Stimulated activated CD8-positive, alpha-beta memory T cell treated with anti-CD3 and anti-CD28 coated beads, Interleukin-12 subunit alpha, Interleukin-12 subunit beta, amount 100 ng/mL, for 24 hours (primary cell): ENCODE data around the gene SIK1.
"Not testable (repeated sequence)": the region's sequence is repeated elsewhere in the genome, so short reads cannot be mapped to it uniquely, and the experiment has no call there.

Experiments used
- DNase-seq: peaks from one replicate; pipeline ENCODE4 v3.0.0-alpha.2; 2020; ENCODE audit errors: extremely low read depth

Gene SIK1

GRCh38 chr21:43396788-43397438, 30.0 kb downstream of the SIK1 start:
- not testable (repeated sequence) for DNase-seq

GRCh38 chr21:43383351-43383750, 43.6 kb downstream of the SIK1 start:
- DNase-seq, result not testable (repeated sequence)

GRCh38 chr21:43382902-43383301, 44.0 kb downstream of the SIK1 start:
- DNase-seq, result not testable (repeated sequence)

GRCh38 chr21:43380852-43381533, 45.9 kb downstream of the SIK1 start:
- DNase-seq, result not testable (repeated sequence)

DNA sequence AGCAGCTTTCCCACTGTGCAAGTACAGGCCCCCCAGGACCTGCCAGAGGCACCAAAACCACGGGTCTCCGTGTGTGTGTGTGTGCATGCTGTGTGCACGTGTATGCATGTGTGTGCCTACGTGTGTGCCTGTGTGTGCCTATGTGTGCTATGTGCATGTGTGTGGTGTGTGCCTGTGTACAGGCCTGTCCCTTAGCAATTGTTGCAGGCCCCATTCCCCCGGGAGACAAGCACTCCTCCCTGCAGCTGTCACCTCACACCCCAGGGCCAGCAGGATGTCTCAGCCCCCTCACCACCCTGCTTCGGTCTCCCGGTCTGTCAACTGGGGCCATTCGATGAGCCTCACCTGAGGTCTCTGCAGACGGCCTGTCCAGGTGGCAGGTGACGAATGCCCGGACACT, 46.6 kb downstream of the SIK1 start:
- DNase-seq, result not testable (repeated sequence)

- DNase-seq, result not testable (repeated sequence)
Measured at GRCh38 chr21:43379626-43380122, 47.3 kb downstream of the SIK1 start.

DNA sequence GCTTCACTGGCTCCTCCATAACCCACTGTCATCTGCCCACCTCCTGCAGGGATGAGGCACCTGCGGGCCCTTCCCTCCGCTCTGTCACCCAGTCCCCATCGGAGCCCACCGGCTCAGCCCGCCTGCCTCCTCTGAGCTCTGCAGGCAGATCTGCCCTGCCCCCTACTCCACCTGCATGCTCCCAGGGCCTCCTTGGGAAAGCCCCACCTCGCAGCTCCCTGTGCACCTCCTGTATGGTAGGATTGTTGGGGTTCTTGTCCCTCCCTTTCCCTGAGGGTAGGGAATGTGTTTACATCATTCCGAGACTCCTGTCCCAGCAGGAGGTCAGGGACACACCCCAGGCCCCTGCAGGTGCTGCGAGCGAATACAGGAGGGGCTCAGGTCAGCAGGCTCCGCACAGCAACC, 50.5 kb downstream of the SIK1 start:
- no peak for DNase-seq

DNA sequence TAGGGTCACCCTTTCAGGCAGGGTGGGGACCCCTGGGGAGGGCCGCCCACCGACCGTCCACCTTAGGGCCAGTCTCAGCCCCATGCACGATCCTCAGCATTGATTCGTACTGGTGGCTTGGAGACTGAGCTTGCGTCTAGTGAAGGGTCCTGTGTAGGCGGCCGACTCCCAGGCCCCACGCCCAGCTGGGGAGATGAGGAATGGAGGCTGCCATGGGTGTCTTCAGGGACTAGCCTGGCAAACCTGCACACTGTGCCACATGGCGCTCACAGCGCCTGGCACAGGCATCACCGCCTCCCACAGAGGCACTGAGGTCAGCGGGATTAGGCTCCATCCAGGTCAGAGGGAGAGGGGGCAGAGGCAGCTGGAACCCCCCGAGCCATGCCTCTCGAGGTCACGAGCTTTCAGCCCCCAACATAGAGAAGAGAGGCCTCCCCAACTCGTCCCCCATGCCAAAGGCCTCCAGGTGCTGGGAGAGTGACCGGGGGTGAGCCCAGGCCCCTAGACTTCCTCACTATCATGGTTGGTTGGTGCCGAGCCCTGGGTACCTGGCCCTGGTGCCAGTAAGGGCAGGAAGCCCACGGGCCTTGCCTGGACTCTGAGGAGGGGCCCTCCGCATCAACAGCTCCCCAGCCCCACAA, 51.0 kb downstream of the SIK1 start:
- DNase-seq, result no peak

GRCh38 chr21:43375006-43375836, 51.7 kb downstream of the SIK1 start:
- DNase-seq, result no peak

DNA sequence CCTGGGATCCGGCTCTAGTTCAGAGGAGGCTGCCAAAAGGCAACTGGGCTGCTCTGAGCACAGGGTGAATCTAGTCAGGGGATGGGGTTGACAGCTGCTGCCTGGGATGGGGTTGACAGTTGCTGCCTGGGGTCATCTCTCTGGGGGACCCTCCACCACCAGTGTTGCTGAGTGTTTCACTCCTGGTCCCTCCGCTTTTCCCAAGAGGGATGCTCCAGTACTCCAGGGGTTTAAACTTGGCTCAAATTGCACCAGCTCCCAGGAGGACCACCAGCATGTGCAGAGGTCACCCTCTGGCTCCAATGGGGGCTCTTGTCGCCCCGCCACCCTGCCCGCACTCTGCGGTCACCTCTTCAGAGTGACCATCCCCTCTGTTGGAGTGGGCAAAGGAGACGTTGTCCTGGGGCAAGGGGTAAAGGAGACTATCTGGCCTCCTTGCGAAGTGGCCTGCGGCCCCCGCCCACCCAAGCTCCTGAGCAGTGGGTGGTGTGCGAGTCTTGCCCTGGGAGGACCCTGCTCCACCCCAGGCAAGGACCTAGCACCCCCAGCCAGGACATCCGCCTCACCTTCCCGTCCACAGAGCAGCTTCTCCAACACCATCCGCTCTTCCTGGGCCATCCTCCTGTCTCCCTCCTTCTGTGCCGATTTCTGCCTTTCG, 52.6 kb downstream of the SIK1 start:
- DNase-seq, result no peak

DNA sequence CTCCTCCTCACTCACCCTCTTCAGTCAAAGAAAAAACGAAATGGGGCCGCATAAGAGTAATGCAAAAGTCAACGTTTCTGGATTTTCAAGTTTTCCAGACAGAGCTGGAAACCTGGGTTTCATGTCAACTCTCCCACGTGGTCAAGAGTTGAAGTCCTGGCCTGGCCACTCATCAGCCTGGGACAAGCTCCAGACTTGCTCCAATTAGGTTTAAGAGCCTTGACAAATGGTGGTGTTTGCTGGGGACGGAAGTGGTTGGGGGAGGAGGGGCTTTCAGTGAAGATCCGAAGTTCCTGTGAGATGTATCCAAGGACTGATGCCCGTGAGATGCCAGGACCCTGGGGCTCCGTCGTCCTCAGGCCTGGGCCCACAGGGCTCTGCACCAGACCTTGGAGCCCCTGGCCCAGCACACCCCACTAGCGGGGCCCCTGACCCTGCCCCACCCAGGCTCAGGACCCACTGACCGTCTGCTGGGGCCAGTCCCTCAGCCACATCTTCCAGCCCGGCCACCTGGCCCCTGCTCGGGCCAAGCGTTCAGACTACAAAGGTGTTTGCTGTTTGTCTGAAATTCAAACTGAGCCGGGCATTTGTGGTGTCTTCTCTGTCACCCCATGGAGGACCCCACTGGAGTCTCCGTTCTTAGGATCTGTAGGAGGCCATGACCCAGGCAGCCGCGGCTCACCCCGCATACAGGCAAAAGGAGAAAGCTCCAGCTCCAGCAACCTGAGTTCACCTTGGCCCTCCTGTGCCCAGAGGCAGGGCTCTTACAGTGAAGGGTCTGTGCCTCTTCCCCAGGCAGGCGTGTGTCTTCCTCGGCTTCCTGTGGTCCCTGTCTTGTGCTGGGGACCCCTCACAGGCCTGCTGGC, 53.3 kb downstream of the SIK1 start:
- no peak for DNase-seq

- no peak for DNase-seq
Measured at GRCh38 chr21:43372663-43373361, 54.1 kb downstream of the SIK1 start.

GRCh38 chr21:43371786-43372185, 55.1 kb downstream of the SIK1 start:
- DNase-seq, result no peak

DNA sequence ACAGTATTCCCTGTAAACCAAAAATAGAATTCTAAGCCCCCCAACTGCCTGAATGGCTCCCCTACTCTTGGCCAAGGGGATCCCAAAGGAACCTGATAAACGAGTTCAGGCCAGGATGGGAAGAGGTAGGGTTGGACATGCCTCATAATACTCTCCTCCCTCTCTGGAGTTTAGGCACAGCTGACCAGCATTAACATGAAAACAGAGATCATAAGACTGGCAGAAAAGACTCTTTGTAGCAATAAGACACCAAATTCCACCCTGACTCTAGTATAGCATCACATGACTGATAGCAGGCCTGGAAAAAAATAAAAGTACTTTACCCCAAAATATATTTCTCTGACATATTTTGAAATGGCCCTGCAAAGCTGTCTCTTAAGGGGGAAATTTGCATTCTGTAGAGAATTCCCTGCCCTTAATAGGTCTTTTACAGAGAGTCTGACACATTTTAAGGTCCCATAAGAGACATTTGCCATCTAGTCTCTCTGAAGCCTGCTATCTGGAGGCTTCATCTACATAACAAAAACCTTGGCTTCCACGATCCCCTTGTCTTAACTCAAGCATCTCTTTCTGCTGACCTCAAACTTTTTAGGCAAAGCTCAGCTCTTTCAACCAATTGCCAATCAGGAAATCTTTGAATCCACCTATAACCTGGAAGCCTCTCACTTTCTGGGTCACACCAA, 55.9 kb downstream of the SIK1 start:
- no peak for DNase-seq

DNA sequence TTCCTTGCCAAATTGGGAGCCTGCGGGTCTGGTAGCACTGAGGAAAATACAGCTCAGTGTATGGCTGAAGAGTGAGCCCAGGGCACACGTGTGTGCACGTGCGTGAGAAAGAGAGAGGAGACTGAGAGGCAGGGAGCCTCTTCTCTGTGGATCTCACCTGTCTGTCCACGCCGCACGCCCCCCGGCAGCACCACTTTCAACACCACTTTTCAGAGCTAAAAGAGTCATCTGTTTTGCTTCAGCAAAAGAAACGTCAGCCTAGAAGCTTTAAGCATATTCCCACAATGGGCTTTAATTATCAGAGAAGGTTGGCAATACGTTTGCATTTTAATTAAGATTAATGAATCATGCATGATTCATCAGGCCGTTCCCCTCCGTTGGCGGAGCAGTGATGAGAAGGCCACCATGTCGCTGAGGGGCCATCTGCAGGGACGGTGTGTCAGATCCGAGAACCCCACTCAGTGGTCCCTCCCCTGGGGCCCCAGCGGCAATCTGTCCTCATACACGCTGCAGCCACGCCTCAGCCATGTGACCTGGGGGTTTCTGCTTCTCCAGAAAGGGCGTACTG, 56.8 kb downstream of the SIK1 start:
- DNase-seq, result no peak

- DNase-seq, result no peak
Measured at GRCh38 chr21:43369596-43370090, 57.3 kb downstream of the SIK1 start.

DNA sequence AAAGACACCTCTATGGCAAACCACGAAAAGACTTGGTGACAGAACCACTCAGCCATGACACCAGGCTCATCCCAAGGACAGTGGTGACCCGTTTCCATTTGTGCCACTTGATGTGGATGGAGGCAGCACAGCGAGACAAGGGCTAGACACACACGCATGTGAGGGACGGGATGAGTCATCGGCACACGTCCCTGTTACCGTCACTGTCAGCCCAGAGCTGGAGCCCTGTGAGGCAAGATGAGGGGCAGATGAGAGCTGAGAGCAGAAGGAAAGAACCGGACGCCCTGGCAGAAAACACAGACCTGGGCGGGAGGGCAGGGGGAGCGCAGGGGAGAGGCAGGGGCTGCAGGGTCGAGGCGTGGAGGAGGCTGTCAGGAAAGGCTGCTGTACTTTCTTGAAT, 57.8 kb downstream of the SIK1 start:
- DNase-seq, result no peak

GRCh38 chr21:43368685-43369084, 58.2 kb downstream of the SIK1 start:
- DNase-seq, result no peak

DNA sequence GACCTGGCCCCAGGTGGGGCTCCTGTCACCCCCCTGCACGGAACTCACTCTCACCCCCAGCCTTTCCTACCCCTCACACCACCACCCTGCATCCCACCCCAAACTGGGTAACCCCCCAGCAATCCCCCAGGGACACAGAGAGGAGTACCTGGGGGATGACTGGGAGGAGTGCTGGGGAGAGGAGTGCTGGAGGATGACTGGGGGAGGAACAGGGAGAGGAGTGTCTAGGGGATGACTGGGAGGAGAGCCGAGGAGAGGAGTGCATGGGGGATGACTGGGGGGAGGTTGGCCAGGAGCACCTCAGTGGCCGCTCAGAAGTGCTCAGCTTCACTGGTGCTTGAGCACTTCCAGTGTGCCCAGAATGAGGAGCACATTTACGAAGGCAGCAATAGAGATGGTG, 59.1 kb downstream of the SIK1 start:
- no peak for DNase-seq
